ENCODE data around the gene ARMC5. TPM values are rescaled to one million over a fixed set of nuclear protein-coding genes. Genes with fewer than 3 reads are reported as not detected.

The ARMC5 gene
- total and polyA plus RNA-seq, 9 of the 15 experiments (the other 6 are each of a cell fraction or from before 2014, with no cell fraction given) = 0.11 to 13.5 (median 2.1) TPM

GRCh38 chr16:31501226-31501965 lies 42.1 kb downstream of the ARMC5 start:
- no peak overlapping the region for H3K9ac ChIP-seq (ENCODE audit: insufficient read depth in 1 of 2, low read depth in 2 of 2, low read length in 2 of 2)
- H2AFZ ChIP-seq (ENCODE audit: low read depth, low read length) = no peak overlapping the region
- H3K4me1 ChIP-seq (replicated peaks in 1 of 2; ENCODE audit: control insufficient read depth in 2 of 2, insufficient read depth in 2 of 2, low read length in 2 of 2) = 0 out of 5 replicates have a peak, but pooled peaks cover 0 to 1% of the 10 kb centered on the region in 2 experiments
- in situ Hi-C loops (cut with MboI) (no loop called here), intact Hi-C loops (cut with micrococcal nuclease) (no loop called here)
- no peak overlapping the region for H3K4me2 ChIP-seq (ENCODE audit: insufficient read depth, low read length)
- ATAC-seq (no peak), FAIRE-seq (no peak), DNase-seq (ENCODE audit: extremely low read depth in 1 of 4, low spot score in 3 of 4) (no peak)
- no TSS peak for BruUV-seq (replicated peaks)
- H4K20me1 ChIP-seq (replicated peaks; ENCODE audit: control insufficient read depth, insufficient read depth, low read length) = no peaks in the 10 kb centered on the region
- H3K27me3 ChIP-seq (ENCODE audit: control insufficient read depth in 2 of 2, insufficient read depth in 2 of 2, low read length in 2 of 2) = no peaks in the 10 kb centered on the region
- H3K9me3 ChIP-seq (replicated peaks; ENCODE audit: control insufficient read depth, insufficient read depth, low read depth, low read length) = no peaks in the 10 kb centered on the region
- H3K36me3 ChIP-seq (ENCODE audit: control insufficient read depth, insufficient read depth, low read length) = peaks cover 52% of the 10 kb centered on the region
- H3K27ac ChIP-seq (ENCODE audit: extremely low read depth, low read depth, low read length) = no peak overlapping the region
- no peaks in the 10 kb centered on the region; the same call in 2 of the 3 replicates for H3K79me2 ChIP-seq (ENCODE audit: control insufficient read depth, insufficient read depth, low read length)
- CTCF ChIA-PET (ENCODE audit: low intra/inter-chr PET ratio) = no interaction called here
- H3K9me1 ChIP-seq (ENCODE audit: control insufficient read depth, insufficient read depth, low read length) = no peaks in the 10 kb centered on the region
- WGBS (ENCODE audit: insufficient coverage, low coverage, missing lambda C conversion rate) = 31% methylated on average over 2 of the region's 3 CpGs
- POLR2A ChIA-PET = interaction anchor here (0.5 to 2.4 kb wide), 5 partner anchors 9 to 559 kb away, joined by 3 to 9 read pairs (median 5); no protein-coding TSS in a partner anchor
- H3K4me3 ChIP-seq = no peak overlapping the region
- TF ChIP-seq RFX5 (IDR thresholded peaks at IDR 0.05; ENCODE audit: low read depth, low read length) (no peak), KDM1A (IDR thresholded peaks at IDR 0.05) (peak; percentile 37; a peak in 3 of 4 replicates)

GRCh38 chr16:31501966-31502348 lies 42.7 kb downstream of the ARMC5 start:
- H3K4me3 ChIP-seq = no peak overlapping the region
- H4K20me1 ChIP-seq (replicated peaks; ENCODE audit: control insufficient read depth, insufficient read depth, low read length) = no peaks in the 10 kb centered on the region
- no peak overlapping the region for H3K4me2 ChIP-seq (ENCODE audit: insufficient read depth, low read length)
- H3K27ac ChIP-seq (ENCODE audit: extremely low read depth, low read depth, low read length) = no peak overlapping the region
- ChIA-PET CTCF (ENCODE audit: low intra/inter-chr PET ratio) (no interaction called here), POLR2A (interaction anchor here (0.6 to 1.7 kb wide), 6 partner anchors 9 to 560 kb away, joined by 3 to 7 read pairs (median 4); no protein-coding TSS in a partner anchor)
- intact Hi-C loops (cut with micrococcal nuclease) (no loop called here), in situ Hi-C loops (cut with MboI) (no loop called here)
- peaks cover 51% of the 10 kb centered on the region for H3K36me3 ChIP-seq (ENCODE audit: control insufficient read depth, insufficient read depth, low read length)
- no peak for DNase-seq (ENCODE audit: extremely low read depth in 1 of 4, low spot score in 3 of 4)
- H3K9me3 ChIP-seq (replicated peaks; ENCODE audit: control insufficient read depth, insufficient read depth, low read depth, low read length) = no peaks in the 10 kb centered on the region
- no peak for FAIRE-seq
- H3K4me1 ChIP-seq (replicated peaks in 1 of 2; ENCODE audit: control insufficient read depth in 2 of 2, insufficient read depth in 2 of 2, low read length in 2 of 2) = peaks cover 2 to 6% of the 10 kb centered on the region in 2 experiments; a peak in 2 of 5 replicates
- BruUV-seq (replicated peaks) = no TSS peak
- no peak for ATAC-seq
- H3K79me2 ChIP-seq (ENCODE audit: control insufficient read depth, insufficient read depth, low read length) = peaks cover 4% of the 10 kb centered on the region
- no peaks in the 10 kb centered on the region for H3K27me3 ChIP-seq (ENCODE audit: control insufficient read depth in 2 of 2, insufficient read depth in 2 of 2, low read length in 2 of 2)
- H3K9me1 ChIP-seq (ENCODE audit: control insufficient read depth, insufficient read depth, low read length) = no peaks in the 10 kb centered on the region
- WGBS (ENCODE audit: insufficient coverage, low coverage, missing lambda C conversion rate) = 66% methylated on average over 4 of the region's 4 CpGs
- no peak overlapping the region for H3K9ac ChIP-seq (ENCODE audit: insufficient read depth in 1 of 2, low read depth in 2 of 2, low read length in 2 of 2)
- no peak overlapping the region for H2AFZ ChIP-seq (ENCODE audit: low read depth, low read length)
- TF ChIP-seq ZNF263 (CRISPR knock-in tag; IDR thresholded peaks at IDR 0.05; ENCODE audit: borderline replicate concordance) (no peak), ZNF3 (CRISPR knock-in tag; IDR thresholded peaks at IDR 0.05) (no peak), CHAMP1 (IDR thresholded peaks at IDR 0.05) (no peak), ZNF76 (CRISPR knock-in tag; IDR thresholded peaks at IDR 0.05; ENCODE audit: borderline replicate concordance) (no peak)
